WTC11 (cell line): ENCODE data around the gene CDK2AP2. TPM values are rescaled to one million over a fixed set of nuclear protein-coding genes. Genes with fewer than 3 reads are reported as not detected.

Experiments
- ATAC-seq: fragments of 200-7000 bp; cut with Tn5 transposase; 2 replicates; pipeline ENCODE4 v1.10.0; 2021; ENCODE audit warnings: mild to moderate bottlenecking, moderate library complexity
- CTCF ChIA-PET: fragments of 300-600 bp; sonication (Branson Sonifier 250); formaldehyde crosslinking; loops from one replicate; lab custom pipeline; 2021; ENCODE audit warnings: antibody characterized with exemption; lab: Charles Lee
- POLR2A ChIA-PET: fragments of 350-600 bp; sonication (Branson Sonifier 250); formaldehyde crosslinking; loops from one replicate; lab custom pipeline; 2021; ENCODE audit warnings: antibody characterized with exemption; lab: Charles Lee
- DNase-seq: peaks from one replicate; pipeline ENCODE4 v3.0.0; 2021; ENCODE audit warnings: low spot score
- H3K27ac Mint-ChIP-seq: 2 replicates; pipeline ENCODE4 v1.8.0; 2021; ENCODE audit warnings: mixed read lengths
- H3K27me3 Mint-ChIP-seq: 2 replicates; pipeline ENCODE4 v1.8.0; 2021; ENCODE audit warnings: low read depth, mild to moderate bottlenecking, moderate library complexity, mixed read lengths
- H3K36me3 Mint-ChIP-seq: 2 replicates; pipeline ENCODE4 v1.8.0; 2021; ENCODE audit warnings: mixed read lengths
- H3K4me1 Mint-ChIP-seq: 2 replicates; pipeline ENCODE4 v1.8.0; 2022; ENCODE audit warnings: mixed read lengths
- H3K4me3 Mint-ChIP-seq: 2 replicates; pipeline ENCODE4 v1.8.0; 2021; ENCODE audit warnings: mild to moderate bottlenecking, moderate library complexity, mixed read lengths
- H3K9me3 Mint-ChIP-seq: 2 replicates; pipeline ENCODE4 v1.8.0; 2021; ENCODE audit warnings: mixed read lengths
- CREB1 ChIP-seq: sonication (generic); formaldehyde crosslinking; IDR thresholded peaks from 2 replicates; pipeline ENCODE4 v1.8.0; 2023; ENCODE audit warnings: mild to moderate bottlenecking, missing genetic modification reagents
- ELF4 ChIP-seq: sonication (generic); formaldehyde crosslinking; IDR thresholded peaks from 2 replicates; pipeline ENCODE4 v1.8.1; 2022; ENCODE audit warnings: low read depth, mild to moderate bottlenecking, moderate library complexity, missing genetic modification reagents
- GTF2I ChIP-seq: fragments of 250-450 bp; sonication (Bioruptor Pico); conservative IDR thresholded peaks from 2 replicates; pipeline ENCODE4 v1.4.0; 2021; ENCODE audit warnings: mild to moderate bottlenecking
- IRF2 ChIP-seq: sonication (generic); formaldehyde crosslinking; IDR thresholded peaks from 2 replicates; pipeline ENCODE4 v1.8.0; 2022; ENCODE audit warnings: low read depth, missing genetic modification reagents, borderline replicate concordance
- JUN ChIP-seq: sonication (generic); formaldehyde crosslinking; IDR thresholded peaks from 2 replicates; pipeline ENCODE4 v1.8.0; 2023; ENCODE audit warnings: mild to moderate bottlenecking, missing genetic modification reagents
- KAT7 ChIP-seq: sonication (generic); formaldehyde crosslinking; IDR thresholded peaks from 2 replicates; pipeline ENCODE4 v1.8.1; 2023; ENCODE audit warnings: missing genetic modification reagents, mild to moderate bottlenecking, borderline replicate concordance
- SOX15 ChIP-seq: fragments of 250-450 bp; sonication (Bioruptor Pico); IDR thresholded peaks from 2 replicates; pipeline ENCODE4 v1.9.0; 2021; ENCODE audit warnings: mild to moderate bottlenecking
- TEAD1 ChIP-seq: sonication (generic); formaldehyde crosslinking; IDR thresholded peaks from 2 replicates; pipeline ENCODE4 v1.8.0; 2022; ENCODE audit warnings: mild to moderate bottlenecking, missing genetic modification reagents
- ZBTB21 ChIP-seq: sonication (generic); formaldehyde crosslinking; IDR thresholded peaks from 2 replicates; pipeline ENCODE4 v1.8.1; 2023; ENCODE audit warnings: mild to moderate bottlenecking, missing genetic modification reagents, borderline replicate concordance
- ZNF138 ChIP-seq: sonication (generic); formaldehyde crosslinking; conservative IDR thresholded peaks from 2 replicates; pipeline ENCODE4 v1.8.1; 2022; ENCODE audit warnings: mild to moderate bottlenecking, moderate library complexity, missing genetic modification reagents
- ZNF423 ChIP-seq: fragments of 250-450 bp; sonication (Bioruptor Pico); IDR thresholded peaks from 2 replicates; pipeline ENCODE4 v2.1.2; 2022; ENCODE audit warnings: mild to moderate bottlenecking, moderate library complexity
- total RNA-seq: library from RNA; stranded (reverse); gene quantifications from 3 replicates; pipeline ENCODE4 v1.2.3, GENCODE V29; 2021
- TF ChIP-seq, protein P1 (sequence below): sonication (generic); formaldehyde crosslinking; IDR thresholded peaks from 2 replicates; pipeline ENCODE4 v1.8.1; 2023; ENCODE audit warnings: mild to moderate bottlenecking, missing genetic modification reagents
- TF ChIP-seq, protein P2 (sequence below): fragments of 200-600 bp; IDR thresholded peaks from 2 replicates; pipeline ENCODE4 v1.8.0; 2022; ENCODE audit warnings: antibody characterized with exemption
- TF ChIP-seq, protein P3 (sequence below): fragments of 250-450 bp; sonication (Bioruptor Pico); IDR thresholded peaks from 2 replicates; pipeline ENCODE4 v1.8.0; 2021; ENCODE audit warnings: mild to moderate bottlenecking
- TF ChIP-seq, protein P4 (sequence below): sonication (generic); formaldehyde crosslinking; IDR thresholded peaks from 2 replicates; pipeline ENCODE4 v1.8.0; 2023; ENCODE audit warnings: mild to moderate bottlenecking, missing genetic modification reagents
- TF ChIP-seq, protein P5 (sequence below): sonication (generic); formaldehyde crosslinking; IDR thresholded peaks from 2 replicates; pipeline ENCODE4 v1.8.0; 2022; ENCODE audit warnings: mild to moderate bottlenecking, missing genetic modification reagents
- TF ChIP-seq, protein P6 (sequence below): sonication (generic); formaldehyde crosslinking; IDR thresholded peaks from 2 replicates; pipeline ENCODE4 v1.8.1; 2022; ENCODE audit warnings: low read depth, mild to moderate bottlenecking, moderate library complexity, missing genetic modification reagents, borderline replicate concordance
- TF ChIP-seq, protein P7 (sequence below): sonication (generic); formaldehyde crosslinking; IDR thresholded peaks from 2 replicates; pipeline ENCODE4 v1.8.1; 2022; ENCODE audit warnings: low read depth, missing genetic modification reagents, borderline replicate concordance
- TF ChIP-seq, protein P8 (sequence below): sonication (generic); formaldehyde crosslinking; IDR thresholded peaks from 2 replicates; pipeline ENCODE4 v1.8.1; 2023; ENCODE audit warnings: mild to moderate bottlenecking, missing genetic modification reagents

Gene CDK2AP2
- total RNA-seq, 1 experiment from 2014 or later, result 53.1 TPM

DNA sequence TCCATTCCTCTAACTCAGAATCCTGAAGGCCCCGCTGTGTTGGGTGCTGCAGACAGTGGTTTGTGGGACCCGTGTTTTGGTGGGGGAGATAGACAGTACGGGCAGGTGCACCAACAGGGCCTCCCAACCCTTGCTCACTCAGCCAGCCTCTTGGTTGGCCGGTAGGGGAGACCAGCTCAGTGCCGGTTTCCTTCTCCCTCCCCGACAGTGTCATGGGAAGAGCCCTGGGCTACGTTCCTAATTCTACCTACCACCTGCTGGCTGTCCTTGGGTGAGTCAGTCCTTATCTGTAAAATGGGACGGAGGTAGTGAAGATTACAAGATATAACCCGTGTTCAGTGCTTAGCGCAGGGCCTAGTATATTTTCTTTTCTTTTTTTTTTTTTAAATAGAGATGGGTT is 44.8 kb downstream of the CDK2AP2 start:
- TF ChIP-seq GTF2I (no peak), CREB1 (CRISPR knock-in tag) (no peak)
- TF ChIP-seq, protein P1, sequence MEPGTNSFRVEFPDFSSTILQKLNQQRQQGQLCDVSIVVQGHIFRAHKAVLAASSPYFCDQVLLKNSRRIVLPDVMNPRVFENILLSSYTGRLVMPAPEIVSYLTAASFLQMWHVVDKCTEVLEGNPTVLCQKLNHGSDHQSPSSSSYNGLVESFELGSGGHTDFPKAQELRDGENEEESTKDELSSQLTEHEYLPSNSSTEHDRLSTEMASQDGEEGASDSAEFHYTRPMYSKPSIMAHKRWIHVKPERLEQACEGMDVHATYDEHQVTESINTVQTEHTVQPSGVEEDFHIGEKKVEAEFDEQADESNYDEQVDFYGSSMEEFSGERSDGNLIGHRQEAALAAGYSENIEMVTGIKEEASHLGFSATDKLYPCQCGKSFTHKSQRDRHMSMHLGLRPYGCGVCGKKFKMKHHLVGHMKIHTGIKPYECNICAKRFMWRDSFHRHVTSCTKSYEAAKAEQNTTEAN (CRISPR knock-in tag), result no peak
- TF ChIP-seq, protein P2, sequence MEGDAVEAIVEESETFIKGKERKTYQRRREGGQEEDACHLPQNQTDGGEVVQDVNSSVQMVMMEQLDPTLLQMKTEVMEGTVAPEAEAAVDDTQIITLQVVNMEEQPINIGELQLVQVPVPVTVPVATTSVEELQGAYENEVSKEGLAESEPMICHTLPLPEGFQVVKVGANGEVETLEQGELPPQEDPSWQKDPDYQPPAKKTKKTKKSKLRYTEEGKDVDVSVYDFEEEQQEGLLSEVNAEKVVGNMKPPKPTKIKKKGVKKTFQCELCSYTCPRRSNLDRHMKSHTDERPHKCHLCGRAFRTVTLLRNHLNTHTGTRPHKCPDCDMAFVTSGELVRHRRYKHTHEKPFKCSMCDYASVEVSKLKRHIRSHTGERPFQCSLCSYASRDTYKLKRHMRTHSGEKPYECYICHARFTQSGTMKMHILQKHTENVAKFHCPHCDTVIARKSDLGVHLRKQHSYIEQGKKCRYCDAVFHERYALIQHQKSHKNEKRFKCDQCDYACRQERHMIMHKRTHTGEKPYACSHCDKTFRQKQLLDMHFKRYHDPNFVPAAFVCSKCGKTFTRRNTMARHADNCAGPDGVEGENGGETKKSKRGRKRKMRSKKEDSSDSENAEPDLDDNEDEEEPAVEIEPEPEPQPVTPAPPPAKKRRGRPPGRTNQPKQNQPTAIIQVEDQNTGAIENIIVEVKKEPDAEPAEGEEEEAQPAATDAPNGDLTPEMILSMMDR, result no peak
- CTCF ChIA-PET, result no interaction called here
- H3K4me3 Mint-ChIP-seq, result no peak overlapping the region
- no peaks in the 10 kb centered on the region for H3K9me3 Mint-ChIP-seq
- H3K27me3 Mint-ChIP-seq, result peaks cover 6% of the 10 kb centered on the region; the same call in 1 of the 2 replicates
- H3K4me1 Mint-ChIP-seq, result peaks cover 20% of the 10 kb centered on the region
- DNase-seq, result no peak
- no peaks in the 10 kb centered on the region for H3K36me3 Mint-ChIP-seq
- POLR2A ChIA-PET, result interaction anchor here (1.1 kb wide), 1 partner anchor 25 kb away, joined by 3 read pairs; no protein-coding TSS in a partner anchor
- no peak for ATAC-seq
- no peak overlapping the region for H3K27ac Mint-ChIP-seq

DNA sequence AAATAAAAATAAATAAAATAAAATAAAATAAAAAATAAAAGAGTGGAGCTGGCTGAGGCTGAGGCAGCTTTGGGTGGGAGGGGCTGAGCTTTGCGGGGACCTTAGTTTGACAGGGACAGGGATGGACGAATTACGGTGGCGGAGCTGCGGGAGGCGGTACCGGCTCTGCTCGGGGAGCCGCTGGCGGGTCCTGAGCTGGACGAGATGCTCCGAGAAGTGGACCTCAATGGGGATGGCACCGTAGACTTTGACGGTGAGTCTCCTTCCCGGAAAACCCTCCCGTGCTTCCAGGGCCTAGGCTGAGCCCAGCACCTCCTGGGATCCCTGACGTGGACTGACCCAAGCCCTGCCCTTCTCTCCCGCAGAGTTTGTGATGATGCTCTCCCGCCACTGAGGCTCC is 49.7 kb downstream of the CDK2AP2 start:
- Mint-ChIP-seq H3K4me1 (no peaks in the 10 kb centered on the region), H3K27me3 (peaks cover 6% of the 10 kb centered on the region), H3K36me3 (no peaks in the 10 kb centered on the region), H3K9me3 (no peaks in the 10 kb centered on the region), H3K4me3 (no peak overlapping the region), H3K27ac (no peak overlapping the region)
- no peak for DNase-seq
- ChIA-PET CTCF (interaction anchor here (1.2 kb wide), 1 partner anchor 51 kb away, joined by 3 read pairs; no protein-coding TSS in a partner anchor), POLR2A (no interaction called here)
- no peak for ATAC-seq
- TF ChIP-seq SOX15 (no peak), JUN (no peak), ZBTB21 (CRISPR knock-in tag) (no peak), IRF2 (no peak), KAT7 (CRISPR knock-in tag) (no peak), ELF4 (no peak), ZNF423 (no peak), TEAD1 (CRISPR knock-in tag) (no peak), ZNF138 (CRISPR knock-in tag) (no peak)
- TF ChIP-seq, protein P3, sequence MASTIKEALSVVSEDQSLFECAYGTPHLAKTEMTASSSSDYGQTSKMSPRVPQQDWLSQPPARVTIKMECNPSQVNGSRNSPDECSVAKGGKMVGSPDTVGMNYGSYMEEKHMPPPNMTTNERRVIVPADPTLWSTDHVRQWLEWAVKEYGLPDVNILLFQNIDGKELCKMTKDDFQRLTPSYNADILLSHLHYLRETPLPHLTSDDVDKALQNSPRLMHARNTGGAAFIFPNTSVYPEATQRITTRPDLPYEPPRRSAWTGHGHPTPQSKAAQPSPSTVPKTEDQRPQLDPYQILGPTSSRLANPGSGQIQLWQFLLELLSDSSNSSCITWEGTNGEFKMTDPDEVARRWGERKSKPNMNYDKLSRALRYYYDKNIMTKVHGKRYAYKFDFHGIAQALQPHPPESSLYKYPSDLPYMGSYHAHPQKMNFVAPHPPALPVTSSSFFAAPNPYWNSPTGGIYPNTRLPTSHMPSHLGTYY (CRISPR knock-in tag), result no peak
- TF ChIP-seq, protein P4, sequence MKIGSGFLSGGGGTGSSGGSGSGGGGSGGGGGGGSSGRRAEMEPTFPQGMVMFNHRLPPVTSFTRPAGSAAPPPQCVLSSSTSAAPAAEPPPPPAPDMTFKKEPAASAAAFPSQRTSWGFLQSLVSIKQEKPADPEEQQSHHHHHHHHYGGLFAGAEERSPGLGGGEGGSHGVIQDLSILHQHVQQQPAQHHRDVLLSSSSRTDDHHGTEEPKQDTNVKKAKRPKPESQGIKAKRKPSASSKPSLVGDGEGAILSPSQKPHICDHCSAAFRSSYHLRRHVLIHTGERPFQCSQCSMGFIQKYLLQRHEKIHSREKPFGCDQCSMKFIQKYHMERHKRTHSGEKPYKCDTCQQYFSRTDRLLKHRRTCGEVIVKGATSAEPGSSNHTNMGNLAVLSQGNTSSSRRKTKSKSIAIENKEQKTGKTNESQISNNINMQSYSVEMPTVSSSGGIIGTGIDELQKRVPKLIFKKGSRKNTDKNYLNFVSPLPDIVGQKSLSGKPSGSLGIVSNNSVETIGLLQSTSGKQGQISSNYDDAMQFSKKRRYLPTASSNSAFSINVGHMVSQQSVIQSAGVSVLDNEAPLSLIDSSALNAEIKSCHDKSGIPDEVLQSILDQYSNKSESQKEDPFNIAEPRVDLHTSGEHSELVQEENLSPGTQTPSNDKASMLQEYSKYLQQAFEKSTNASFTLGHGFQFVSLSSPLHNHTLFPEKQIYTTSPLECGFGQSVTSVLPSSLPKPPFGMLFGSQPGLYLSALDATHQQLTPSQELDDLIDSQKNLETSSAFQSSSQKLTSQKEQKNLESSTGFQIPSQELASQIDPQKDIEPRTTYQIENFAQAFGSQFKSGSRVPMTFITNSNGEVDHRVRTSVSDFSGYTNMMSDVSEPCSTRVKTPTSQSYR (CRISPR knock-in tag), result no peak
- TF ChIP-seq, protein P5, sequence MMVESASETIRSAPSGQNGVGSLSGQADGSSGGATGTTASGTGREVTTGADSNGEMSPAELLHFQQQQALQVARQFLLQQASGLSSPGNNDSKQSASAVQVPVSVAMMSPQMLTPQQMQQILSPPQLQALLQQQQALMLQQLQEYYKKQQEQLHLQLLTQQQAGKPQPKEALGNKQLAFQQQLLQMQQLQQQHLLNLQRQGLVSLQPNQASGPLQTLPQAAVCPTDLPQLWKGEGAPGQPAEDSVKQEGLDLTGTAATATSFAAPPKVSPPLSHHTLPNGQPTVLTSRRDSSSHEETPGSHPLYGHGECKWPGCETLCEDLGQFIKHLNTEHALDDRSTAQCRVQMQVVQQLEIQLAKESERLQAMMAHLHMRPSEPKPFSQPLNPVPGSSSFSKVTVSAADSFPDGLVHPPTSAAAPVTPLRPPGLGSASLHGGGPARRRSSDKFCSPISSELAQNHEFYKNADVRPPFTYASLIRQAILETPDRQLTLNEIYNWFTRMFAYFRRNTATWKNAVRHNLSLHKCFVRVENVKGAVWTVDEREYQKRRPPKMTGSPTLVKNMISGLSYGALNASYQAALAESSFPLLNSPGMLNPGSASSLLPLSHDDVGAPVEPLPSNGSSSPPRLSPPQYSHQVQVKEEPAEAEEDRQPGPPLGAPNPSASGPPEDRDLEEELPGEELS (CRISPR knock-in tag), result no peak
- TF ChIP-seq, protein P6, sequence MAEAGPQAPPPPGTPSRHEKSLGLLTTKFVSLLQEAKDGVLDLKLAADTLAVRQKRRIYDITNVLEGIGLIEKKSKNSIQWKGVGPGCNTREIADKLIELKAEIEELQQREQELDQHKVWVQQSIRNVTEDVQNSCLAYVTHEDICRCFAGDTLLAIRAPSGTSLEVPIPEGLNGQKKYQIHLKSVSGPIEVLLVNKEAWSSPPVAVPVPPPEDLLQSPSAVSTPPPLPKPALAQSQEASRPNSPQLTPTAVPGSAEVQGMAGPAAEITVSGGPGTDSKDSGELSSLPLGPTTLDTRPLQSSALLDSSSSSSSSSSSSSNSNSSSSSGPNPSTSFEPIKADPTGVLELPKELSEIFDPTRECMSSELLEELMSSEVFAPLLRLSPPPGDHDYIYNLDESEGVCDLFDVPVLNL (CRISPR knock-in tag), result no peak
- TF ChIP-seq, protein P7, sequence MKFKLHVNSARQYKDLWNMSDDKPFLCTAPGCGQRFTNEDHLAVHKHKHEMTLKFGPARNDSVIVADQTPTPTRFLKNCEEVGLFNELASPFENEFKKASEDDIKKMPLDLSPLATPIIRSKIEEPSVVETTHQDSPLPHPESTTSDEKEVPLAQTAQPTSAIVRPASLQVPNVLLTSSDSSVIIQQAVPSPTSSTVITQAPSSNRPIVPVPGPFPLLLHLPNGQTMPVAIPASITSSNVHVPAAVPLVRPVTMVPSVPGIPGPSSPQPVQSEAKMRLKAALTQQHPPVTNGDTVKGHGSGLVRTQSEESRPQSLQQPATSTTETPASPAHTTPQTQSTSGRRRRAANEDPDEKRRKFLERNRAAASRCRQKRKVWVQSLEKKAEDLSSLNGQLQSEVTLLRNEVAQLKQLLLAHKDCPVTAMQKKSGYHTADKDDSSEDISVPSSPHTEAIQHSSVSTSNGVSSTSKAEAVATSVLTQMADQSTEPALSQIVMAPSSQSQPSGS (CRISPR knock-in tag), result no peak
- TF ChIP-seq, protein P8, sequence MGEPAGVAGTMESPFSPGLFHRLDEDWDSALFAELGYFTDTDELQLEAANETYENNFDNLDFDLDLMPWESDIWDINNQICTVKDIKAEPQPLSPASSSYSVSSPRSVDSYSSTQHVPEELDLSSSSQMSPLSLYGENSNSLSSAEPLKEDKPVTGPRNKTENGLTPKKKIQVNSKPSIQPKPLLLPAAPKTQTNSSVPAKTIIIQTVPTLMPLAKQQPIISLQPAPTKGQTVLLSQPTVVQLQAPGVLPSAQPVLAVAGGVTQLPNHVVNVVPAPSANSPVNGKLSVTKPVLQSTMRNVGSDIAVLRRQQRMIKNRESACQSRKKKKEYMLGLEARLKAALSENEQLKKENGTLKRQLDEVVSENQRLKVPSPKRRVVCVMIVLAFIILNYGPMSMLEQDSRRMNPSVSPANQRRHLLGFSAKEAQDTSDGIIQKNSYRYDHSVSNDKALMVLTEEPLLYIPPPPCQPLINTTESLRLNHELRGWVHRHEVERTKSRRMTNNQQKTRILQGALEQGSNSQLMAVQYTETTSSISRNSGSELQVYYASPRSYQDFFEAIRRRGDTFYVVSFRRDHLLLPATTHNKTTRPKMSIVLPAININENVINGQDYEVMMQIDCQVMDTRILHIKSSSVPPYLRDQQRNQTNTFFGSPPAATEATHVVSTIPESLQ, result no peak
- TF ChIP-seq, all 79 proteins: peak for 0
